Measurements from ENCODE around the gene COL4A1.

COL4A1 gene

GRCh38 chr13:110107568-110108347, 199.2 kb downstream of the COL4A1 start:
- DNase-seq, result no peak

GRCh38 chr13:110106726-110107125, 200.2 kb downstream of the COL4A1 start:
- no peak for DNase-seq

- no peak for DNase-seq
These were observed 201.8 kb downstream of the COL4A1 start for GRCh38 chr13:110105136-110105535.

DNA sequence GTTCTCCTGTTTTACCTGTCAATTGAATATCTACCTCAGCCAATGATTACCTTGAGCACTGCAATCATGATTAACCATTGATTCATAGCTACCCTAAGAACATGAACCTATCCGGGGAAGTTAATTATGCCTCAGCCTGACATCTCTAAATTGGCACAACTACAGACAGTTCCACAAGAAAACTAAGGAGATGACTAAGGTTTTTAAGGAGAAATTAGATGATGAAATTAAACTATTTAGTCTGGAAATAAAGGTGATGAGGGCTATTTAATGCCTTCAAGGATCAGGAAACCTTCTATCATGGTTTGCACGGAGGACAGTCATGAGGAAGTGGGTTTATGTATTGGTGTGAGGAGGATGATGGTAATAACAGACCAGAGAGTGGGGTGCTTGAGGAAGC, 203.4 kb downstream of the COL4A1 start:
- DNase-seq, result no peak

DNA sequence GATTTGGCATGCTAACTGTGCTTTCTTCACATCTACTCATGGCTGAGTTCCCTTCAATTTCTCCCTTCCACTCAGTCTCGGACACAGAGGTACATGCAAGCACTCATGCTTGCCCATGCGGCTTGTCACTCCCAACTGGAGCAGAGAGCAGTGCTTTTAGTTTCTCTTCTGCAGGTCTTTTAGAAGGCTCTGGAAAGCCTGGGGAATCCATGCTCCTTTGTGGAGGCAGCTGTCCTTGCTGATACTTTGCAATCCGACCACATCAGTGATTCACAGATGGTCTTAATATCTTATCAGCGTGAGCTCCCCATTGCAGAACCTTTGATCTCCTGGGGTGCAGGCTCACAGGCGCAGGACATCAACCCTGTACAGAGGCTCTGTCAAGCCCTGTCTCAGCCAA, 203.9 kb downstream of the COL4A1 start:
- no peak for DNase-seq

GRCh38 chr13:110102053-110102452, 204.9 kb downstream of the COL4A1 start:
- no peak for DNase-seq

- no peak for DNase-seq
These were observed 207.0 kb downstream of the COL4A1 start for GRCh38 chr13:110099922-110100321.

Measured in SIG-M5 (cell line).